Activated CD4-positive, alpha-beta memory T cell treated with anti-CD3 and anti-CD28 coated beads, Interleukin-2, amount 10 ng/mL, durations not matched to agents 7 days and 5 days (primary cell): ENCODE measurements around the gene TNPO1. TPM values are rescaled to one million over a fixed set of nuclear protein-coding genes. Genes with fewer than 3 reads are reported as not detected.

Source experiments
- CTCF ChIA-PET: fragments of 350-600 bp; sonication (Branson Sonifier 250); formaldehyde crosslinking; loops from one replicate; lab custom pipeline; 2021; ENCODE audit warnings: antibody characterized with exemption, inconsistent platforms; lab: Charles Lee
- POLR2A ChIA-PET: fragments of 350-600 bp; sonication (Branson Sonifier 250); formaldehyde crosslinking; loops from one replicate; lab custom pipeline; 2021; ENCODE audit warnings: antibody characterized with exemption; lab: Charles Lee
- DNase-seq: peaks from one replicate; pipeline ENCODE4 v3.0.0-alpha.2; 2020
- H3K27ac Mint-ChIP-seq: one replicate; pipeline ENCODE4 v1.8.0; 2021; ENCODE audit warnings: mild to moderate bottlenecking, mixed read lengths
- H3K27me3 Mint-ChIP-seq: one replicate; pipeline ENCODE4 v1.8.0; 2021; ENCODE audit warnings: mixed read lengths
- H3K36me3 Mint-ChIP-seq: one replicate; pipeline ENCODE4 v1.8.0; 2021; ENCODE audit warnings: low read depth, mixed read lengths
- H3K4me1 Mint-ChIP-seq: one replicate; pipeline ENCODE4 v1.8.0; 2021; ENCODE audit warnings: mixed read lengths
- H3K4me3 Mint-ChIP-seq: one replicate; pipeline ENCODE4 v1.8.0; 2021; ENCODE audit warnings: mild to moderate bottlenecking, mixed read lengths
- H3K9me3 Mint-ChIP-seq: one replicate; pipeline ENCODE4 v1.8.0; 2021; ENCODE audit warnings: mixed read lengths
- total RNA-seq, 2 experiments: library from RNA; stranded (reverse); gene quantifications; one replicate each; pipeline ENCODE4 v1.2.3, GENCODE V29; 2021

The TNPO1 gene
- total RNA-seq, 2 experiments from 2014 or later = 67.1 to 78.3 TPM

- Mint-ChIP-seq H3K4me3 (no peak overlapping the region), H3K27me3 (no peaks in the 10 kb centered on the region), H3K9me3 (no peaks in the 10 kb centered on the region), H3K27ac (no peak overlapping the region), H3K36me3 (no peaks in the 10 kb centered on the region), H3K4me1 (no peaks in the 10 kb centered on the region)
- DNase-seq = no peak
- ChIA-PET CTCF (interaction anchor here (1.6 kb wide), 1 partner anchor 11 kb away, joined by 6 read pairs; no protein-coding TSS in a partner anchor), POLR2A (interaction anchor here (1.4 kb wide), 1 partner anchor 13 kb away, joined by 4 read pairs; no protein-coding TSS in a partner anchor)
These were observed 13.9 kb downstream of the TNPO1 start for GRCh38 chr5:72830362-72830761.

DNA sequence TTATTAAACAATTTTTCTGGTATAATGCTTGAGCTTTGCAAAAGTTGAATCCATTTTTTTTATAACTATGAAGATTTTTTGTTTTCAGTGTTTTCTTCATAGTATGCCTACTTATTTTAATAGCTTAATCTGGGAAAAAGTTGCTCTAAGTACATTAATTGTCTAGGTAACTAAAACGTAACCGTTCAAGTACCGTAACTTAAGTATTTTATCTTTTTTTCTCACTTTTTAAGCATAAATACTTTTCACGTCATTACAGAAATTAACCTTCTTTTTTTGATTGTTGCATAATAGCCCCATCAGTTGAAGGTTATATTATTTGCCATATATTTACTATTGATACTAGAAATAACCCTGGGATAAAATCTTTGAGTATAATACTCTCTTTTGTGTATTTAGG is 15.2 kb downstream of the TNPO1 start:
- no peaks in the 10 kb centered on the region for H3K27me3 Mint-ChIP-seq
- no peak overlapping the region for H3K4me3 Mint-ChIP-seq
- POLR2A ChIA-PET = no interaction called here
- no peaks in the 10 kb centered on the region for H3K9me3 Mint-ChIP-seq
- no peaks in the 10 kb centered on the region for H3K4me1 Mint-ChIP-seq
- CTCF ChIA-PET = interaction anchor here (1.0 kb wide), 1 partner anchor 13 kb away, joined by 4 read pairs; no protein-coding TSS in a partner anchor
- no peak overlapping the region for H3K27ac Mint-ChIP-seq
- no peaks in the 10 kb centered on the region for H3K36me3 Mint-ChIP-seq
- no peak for DNase-seq

- ChIA-PET CTCF (interaction anchor here (1.0 kb wide), 1 partner anchor 18 kb away, joined by 6 read pairs; the partner anchor contains the start of gene TNPO1), POLR2A (interaction anchor here (1.6 kb wide), 1 partner anchor 12 kb away, joined by 5 read pairs; no protein-coding TSS in a partner anchor)
- H3K36me3 Mint-ChIP-seq = no peaks in the 10 kb centered on the region
- no peak overlapping the region for H3K27ac Mint-ChIP-seq
- no peaks in the 10 kb centered on the region for H3K9me3 Mint-ChIP-seq
- no peak for DNase-seq
- H3K27me3 Mint-ChIP-seq = peaks cover 1% of the 10 kb centered on the region
- no peaks in the 10 kb centered on the region for H3K4me1 Mint-ChIP-seq
- no peak overlapping the region for H3K4me3 Mint-ChIP-seq
These were observed 18.5 kb downstream of the TNPO1 start for GRCh38 chr5:72834924-72835323.

GRCh38 chr5:72835633-72836032 is 19.2 kb downstream of the TNPO1 start:
- H3K9me3 Mint-ChIP-seq = no peaks in the 10 kb centered on the region
- no peak overlapping the region for H3K27ac Mint-ChIP-seq
- DNase-seq = no peak
- CTCF ChIA-PET = interaction anchor here (1.4 kb wide), 2 partner anchors 18 to 226 kb away, joined by 3 to 4 read pairs; no protein-coding TSS in a partner anchor
- H3K27me3 Mint-ChIP-seq = peaks cover 1% of the 10 kb centered on the region
- no peak overlapping the region for H3K4me3 Mint-ChIP-seq
- no peaks in the 10 kb centered on the region for H3K4me1 Mint-ChIP-seq
- no peaks in the 10 kb centered on the region for H3K36me3 Mint-ChIP-seq
- POLR2A ChIA-PET = interaction anchor here (1.3 kb wide), 1 partner anchor 13 kb away, joined by 4 read pairs; no protein-coding TSS in a partner anchor

DNA sequence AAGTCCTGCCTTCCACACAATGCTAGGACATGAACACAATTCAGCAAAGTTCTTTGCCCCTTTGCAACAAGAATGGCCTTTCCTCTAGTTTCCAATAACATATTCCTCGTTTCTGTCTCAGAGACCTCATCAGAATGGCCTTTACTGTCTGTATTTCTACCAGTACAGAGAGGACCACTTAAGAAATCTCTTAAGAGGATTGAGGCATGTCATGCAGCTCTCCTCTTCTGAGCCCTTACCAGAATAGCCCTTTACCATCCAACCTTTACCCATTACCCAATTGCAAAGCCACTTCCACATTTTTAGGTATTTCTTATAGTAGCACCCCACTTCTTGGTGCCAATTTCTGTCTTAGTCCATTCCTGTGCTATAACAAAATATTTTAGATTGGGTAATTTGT is 20.3 kb downstream of the TNPO1 start:
- Mint-ChIP-seq H3K9me3 (no peaks in the 10 kb centered on the region), H3K36me3 (no peaks in the 10 kb centered on the region), H3K4me1 (no peaks in the 10 kb centered on the region), H3K27ac (no peak overlapping the region), H3K4me3 (no peak overlapping the region), H3K27me3 (peaks cover 1% of the 10 kb centered on the region)
- ChIA-PET CTCF (interaction anchor here (1.4 kb wide), 1 partner anchor 19 kb away, joined by 4 read pairs; no protein-coding TSS in a partner anchor), POLR2A (interaction anchor here (1.3 kb wide), 1 partner anchor 12 kb away, joined by 4 read pairs; no protein-coding TSS in a partner anchor)
- DNase-seq = no peak

- ChIA-PET POLR2A (interaction anchor here (1.0 to 1.2 kb wide), 2 partner anchors 11 to 21 kb away, joined by 3 to 6 read pairs; partner anchors contain the start of gene TNPO1), CTCF (interaction anchor here (1.6 kb wide), 1 partner anchor 19 kb away, joined by 13 read pairs; no protein-coding TSS in a partner anchor)
- Mint-ChIP-seq H3K27ac (no peak overlapping the region), H3K4me1 (no peaks in the 10 kb centered on the region), H3K36me3 (no peaks in the 10 kb centered on the region), H3K9me3 (no peaks in the 10 kb centered on the region), H3K4me3 (no peak overlapping the region), H3K27me3 (peaks cover 1% of the 10 kb centered on the region)
- no peak for DNase-seq
These were observed 21.1 kb downstream of the TNPO1 start for GRCh38 chr5:72837524-72838096.

GRCh38 chr5:72840041-72840440 is 23.6 kb downstream of the TNPO1 start:
- H3K27ac Mint-ChIP-seq = no peak overlapping the region
- H3K4me1 Mint-ChIP-seq = no peaks in the 10 kb centered on the region
- H3K9me3 Mint-ChIP-seq = no peaks in the 10 kb centered on the region
- no peak overlapping the region for H3K4me3 Mint-ChIP-seq
- ChIA-PET POLR2A (interaction anchor here (2.2 kb wide), 1 partner anchor 9 kb away, joined by 11 read pairs; no protein-coding TSS in a partner anchor), CTCF (interaction anchor here (1.9 kb wide), 1 partner anchor 21 kb away, joined by 7 read pairs; no protein-coding TSS in a partner anchor)
- H3K27me3 Mint-ChIP-seq = peaks cover 3% of the 10 kb centered on the region
- DNase-seq = no peak
- no peaks in the 10 kb centered on the region for H3K36me3 Mint-ChIP-seq

- Mint-ChIP-seq H3K9me3 (no peaks in the 10 kb centered on the region), H3K4me1 (peaks cover 2% of the 10 kb centered on the region), H3K27ac (no peak overlapping the region), H3K4me3 (no peak overlapping the region), H3K27me3 (peaks cover 3% of the 10 kb centered on the region), H3K36me3 (no peaks in the 10 kb centered on the region)
- ChIA-PET POLR2A (interaction anchor here (1.1 to 2.2 kb wide), 2 partner anchors 8 to 25 kb away, joined by 4 to 11 read pairs; partner anchors contain the start of gene TNPO1), CTCF (interaction anchor here (1.9 kb wide), 1 partner anchor 23 kb away, joined by 7 read pairs; no protein-coding TSS in a partner anchor)
- no peak for DNase-seq
These were observed 25.5 kb downstream of the TNPO1 start for GRCh38 chr5:72841756-72842535.

GRCh38 chr5:72842816-72843215 is 26.4 kb downstream of the TNPO1 start:
- no peak overlapping the region for H3K27ac Mint-ChIP-seq
- peaks cover 7% of the 10 kb centered on the region for H3K4me1 Mint-ChIP-seq
- POLR2A ChIA-PET = interaction anchor here (1.1 kb wide), 1 partner anchor 26 kb away, joined by 4 read pairs; the partner anchor contains the start of gene TNPO1
- H3K4me3 Mint-ChIP-seq = no peak overlapping the region
- CTCF ChIA-PET = interaction anchor here (1.0 kb wide), 1 partner anchor 24 kb away, joined by 3 read pairs; no protein-coding TSS in a partner anchor
- DNase-seq = no peak
- H3K27me3 Mint-ChIP-seq = peaks cover 3% of the 10 kb centered on the region
- no peaks in the 10 kb centered on the region for H3K36me3 Mint-ChIP-seq
- H3K9me3 Mint-ChIP-seq = no peaks in the 10 kb centered on the region

DNA sequence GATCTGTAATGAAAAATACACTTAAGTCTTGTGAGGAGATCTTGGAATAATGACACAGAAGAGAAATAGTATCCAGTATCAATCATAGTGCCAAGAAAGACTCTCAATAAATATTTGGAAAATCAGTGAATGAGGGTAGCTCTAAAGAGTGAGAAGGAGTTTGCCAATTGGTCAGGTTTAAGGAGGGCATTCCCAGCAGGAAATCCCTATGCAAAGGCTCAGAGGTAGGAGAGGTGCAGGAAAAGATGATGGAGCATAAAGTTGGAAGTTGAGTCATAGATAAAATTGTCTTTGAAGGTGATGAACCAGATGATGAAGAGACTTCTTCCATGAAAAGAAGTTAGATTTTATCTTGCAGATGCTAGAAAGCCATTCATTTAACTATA is 27.8 kb downstream of the TNPO1 start:
- Mint-ChIP-seq H3K27me3 (peaks cover 2% of the 10 kb centered on the region), H3K4me3 (no peak overlapping the region), H3K4me1 (peaks cover 8% of the 10 kb centered on the region), H3K9me3 (no peaks in the 10 kb centered on the region), H3K27ac (no peak overlapping the region), H3K36me3 (peaks cover 7% of the 10 kb centered on the region)
- POLR2A ChIA-PET = no interaction called here
- no peak for DNase-seq
- CTCF ChIA-PET = interaction anchor here (1.6 kb wide), 1 partner anchor 27 kb away, joined by 4 read pairs; no protein-coding TSS in a partner anchor

DNA sequence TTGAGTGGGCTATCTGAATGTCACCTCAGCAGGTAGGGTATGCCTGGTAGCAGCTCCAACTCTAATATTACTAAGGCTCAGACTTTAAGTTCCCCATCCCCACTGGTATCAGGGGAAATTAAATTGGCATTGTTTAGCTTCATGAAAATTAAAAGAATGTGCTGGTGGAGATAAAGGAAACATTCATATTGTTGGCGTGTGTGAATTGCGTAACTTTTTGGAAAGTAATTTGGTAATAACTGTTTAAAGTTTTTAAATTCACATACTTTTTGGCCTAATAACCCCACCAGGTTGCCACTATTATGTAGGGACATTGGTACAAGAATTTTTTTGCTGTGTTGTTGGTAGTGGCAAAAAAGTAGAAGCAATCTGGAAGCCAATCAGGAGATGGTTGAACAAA is 29.4 kb downstream of the TNPO1 start:
- peaks cover 22% of the 10 kb centered on the region for H3K4me1 Mint-ChIP-seq

DNA sequence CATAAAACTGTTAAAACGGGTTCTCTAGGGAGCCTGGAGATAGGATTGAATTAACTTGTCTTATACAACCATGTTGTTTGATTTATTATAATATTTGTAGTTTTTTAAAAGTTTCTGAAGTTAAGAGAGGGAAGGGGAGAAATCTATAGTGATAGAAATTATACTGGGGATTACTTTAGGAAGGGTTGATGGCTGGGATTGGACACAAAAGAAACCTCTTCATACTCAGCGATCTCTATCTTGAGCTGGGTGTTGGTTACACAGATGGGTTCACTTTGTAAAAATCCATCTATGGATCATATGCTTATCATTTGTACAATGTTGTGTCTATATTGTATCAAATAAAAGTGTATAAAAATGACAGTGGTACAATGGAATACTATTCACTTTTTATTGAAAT is 30.0 kb downstream of the TNPO1 start:
- H3K4me1 Mint-ChIP-seq = peaks cover 26% of the 10 kb centered on the region
- peaks cover 2% of the 10 kb centered on the region for H3K27me3 Mint-ChIP-seq
- H3K36me3 Mint-ChIP-seq = peaks cover 18% of the 10 kb centered on the region
- H3K4me3 Mint-ChIP-seq = no peak overlapping the region
- ChIA-PET POLR2A (interaction anchor here (1.0 kb wide), 1 partner anchor 13 kb away, joined by 5 read pairs; no protein-coding TSS in a partner anchor), CTCF (interaction anchor here (1.0 kb wide), 1 partner anchor 28 kb away, joined by 6 read pairs; no protein-coding TSS in a partner anchor)
- H3K27ac Mint-ChIP-seq = no peak overlapping the region
- no peak for DNase-seq
- no peaks in the 10 kb centered on the region for H3K9me3 Mint-ChIP-seq

More for the DNA sequence above, 29.4 kb downstream of the TNPO1 start:
- H3K4me3 Mint-ChIP-seq = no peak overlapping the region
- peaks cover 2% of the 10 kb centered on the region for H3K27me3 Mint-ChIP-seq
- CTCF ChIA-PET = interaction anchor here (1.6 kb wide), 1 partner anchor 29 kb away, joined by 4 read pairs; no protein-coding TSS in a partner anchor
- peaks cover 17% of the 10 kb centered on the region for H3K36me3 Mint-ChIP-seq
- POLR2A ChIA-PET = no interaction called here
- H3K9me3 Mint-ChIP-seq = no peaks in the 10 kb centered on the region
- DNase-seq = no peak
- no peak overlapping the region for H3K27ac Mint-ChIP-seq
